Measurements from ENCODE around the gene DBT. TPM values are rescaled to one million over a fixed set of nuclear protein-coding genes. Genes with fewer than 3 reads are reported as not detected.
A peak's percentile ranks its signal among the peaks of the same experiment; 100 is the strongest.

Gene DBT
- polyA plus RNA-seq, 1 of the 3 experiments (the other 2 are of a cell fraction): 2.0 TPM

GRCh38 chr1:100198596-100198995 lies 51.0 kb downstream of the DBT start (continued):
- TF ChIP-seq NFIC (IDR thresholded peaks at IDR 0.05; ENCODE audit: borderline replicate concordance) (no peak), TEAD4 (IDR thresholded peaks at IDR 0.05; ENCODE audit: borderline replicate concordance, insufficient read depth) (no peak)

GRCh38 chr1:100188617-100189016 lies 61.0 kb downstream of the DBT start:
- Histone ChIP-seq H3K9me3 (no peaks in the 10 kb centered on the region), H3K36me3 (replicated peaks in 1 of 2; ENCODE audit: control insufficient read depth in 1 of 2, insufficient read depth in 2 of 2, low read length in 1 of 2) (peaks cover 8 to 10% of the 10 kb centered on the region in 2 experiments), H3K4me1 (ENCODE audit: control insufficient read depth in 1 of 2, insufficient read depth in 2 of 2, low read depth in 1 of 2, low read length in 1 of 2) (peaks cover 8 to 13% of the 10 kb centered on the region in 2 experiments; a peak in 2 of 4 replicates), H2AFZ (ENCODE audit: low read depth) (no peak overlapping the region), H4K20me1 (ENCODE audit: insufficient read depth) (no peaks in the 10 kb centered on the region), H3K27ac (ENCODE audit: low read depth in 2 of 2, low read length in 1 of 2) (peak overlapping the region in 1 of 2 experiments; percentile 20; a peak in 2 of 4 replicates), H3K9ac (no peak overlapping the region), H3K4me3 (ENCODE audit: low read depth in 2 of 2, low read length in 1 of 2) (no peak overlapping the region), H3K27me3 (ENCODE audit: insufficient read depth) (no peaks in the 10 kb centered on the region), H3K4me2 (no peak overlapping the region), H3K9me2 (no peaks in the 10 kb centered on the region), H3F3A (replicated peaks; ENCODE audit: insufficient read depth) (no peaks in the 10 kb centered on the region), H3K79me2 (ENCODE audit: insufficient read depth) (no peaks in the 10 kb centered on the region)
- TF ChIP-seq GABPA (IDR thresholded peaks at IDR 0.05; ENCODE audit: low read depth) (no peak), MEF2A (IDR thresholded peaks at IDR 0.05; ENCODE audit: borderline replicate concordance, low read depth) (no peak), MXI1 (IDR thresholded peaks at IDR 0.05; ENCODE audit: low read depth, low read length) (peak; percentile 65; the same call in 1 of the 2 replicates), TCF12 (IDR thresholded peaks at IDR 0.05) (peak; percentile 34; the same call in 1 of the 2 replicates), SMC3 (IDR thresholded peaks at IDR 0.05; ENCODE audit: low read depth, low read length) (no peak), RCOR1 (IDR thresholded peaks at IDR 0.05; ENCODE audit: low read length) (peak; percentile 55), CHD2 (IDR thresholded peaks at IDR 0.05; ENCODE audit: low read length, partially characterized antibody) (peak; percentile 25), PBX3 (IDR thresholded peaks at IDR 0.05) (0 out of 2 replicates have a peak, but pooled peaks have one; percentile 45), RXRA (IDR thresholded peaks at IDR 0.05; ENCODE audit: borderline replicate concordance, low read depth) (no peak), IRF3 (IDR thresholded peaks at IDR 0.05; ENCODE audit: low read depth, low read length) (no peak)
- ChIA-PET CTCF (interaction anchor here (1.5 kb wide), 1 partner anchor 267 kb away, joined by 5 read pairs; no protein-coding TSS in a partner anchor), POLR2A (no interaction called here)
- peak; percentile 45 for DNase-seq
- WGBS (ENCODE audit: low lambda C conversion rate): 35% methylated on average over 3 of the region's 3 CpGs

GRCh38 chr1:100187912-100188311 lies 61.7 kb downstream of the DBT start:
- Histone ChIP-seq H3K79me2 (ENCODE audit: insufficient read depth) (no peaks in the 10 kb centered on the region), H3F3A (replicated peaks; ENCODE audit: insufficient read depth) (no peaks in the 10 kb centered on the region), H3K36me3 (replicated peaks in 1 of 2; ENCODE audit: control insufficient read depth in 1 of 2, insufficient read depth in 2 of 2, low read length in 1 of 2) (peaks cover 4 to 6% of the 10 kb centered on the region in 2 experiments), H3K4me1 (ENCODE audit: control insufficient read depth in 1 of 2, insufficient read depth in 2 of 2, low read depth in 1 of 2, low read length in 1 of 2) (peaks cover 8 to 13% of the 10 kb centered on the region in 2 experiments; a peak in 2 of 4 replicates), H4K20me1 (ENCODE audit: insufficient read depth) (no peaks in the 10 kb centered on the region), H3K9me2 (no peaks in the 10 kb centered on the region), H3K4me2 (no peak overlapping the region), H3K9ac (no peak overlapping the region), H3K9me3 (no peaks in the 10 kb centered on the region), H3K27me3 (ENCODE audit: insufficient read depth) (no peaks in the 10 kb centered on the region), H3K4me3 (ENCODE audit: low read depth in 2 of 2, low read length in 1 of 2) (no peak overlapping the region), H2AFZ (ENCODE audit: low read depth) (no peak overlapping the region), H3K27ac (ENCODE audit: low read depth in 2 of 2, low read length in 1 of 2) (no peak overlapping the region)
- no peak for DNase-seq
- WGBS (ENCODE audit: low lambda C conversion rate): 92% methylated on average over 3 of the region's 3 CpGs
- ChIA-PET POLR2A (no interaction called here), CTCF (interaction anchor here (1.5 kb wide), 1 partner anchor 268 kb away, joined by 5 read pairs; no protein-coding TSS in a partner anchor)
- no peak for TF ChIP-seq JUND (IDR thresholded peaks at IDR 0.05)
- no peak for TF ChIP-seq NFIC (IDR thresholded peaks at IDR 0.05; ENCODE audit: borderline replicate concordance)
- TF ChIP-seq FOXM1 (IDR thresholded peaks at IDR 0.05; ENCODE audit: low read depth): no peak
- TF ChIP-seq ELF1 (IDR thresholded peaks at IDR 0.05): no peak
- TF ChIP-seq RFX5 (IDR thresholded peaks at IDR 0.05; ENCODE audit: low read length): no peak
- TF ChIP-seq MXI1 (IDR thresholded peaks at IDR 0.05; ENCODE audit: low read depth, low read length): no peak
- TF ChIP-seq GATA2 (CRISPR knock-in tag; IDR thresholded peaks at IDR 0.05): no peak
- no peak for TF ChIP-seq USF2 (IDR thresholded peaks at IDR 0.05; ENCODE audit: borderline replicate concordance, low read depth, low read length)
- no peak for TF ChIP-seq TCF12 (IDR thresholded peaks at IDR 0.05)
- TF ChIP-seq FOXJ3 (CRISPR knock-in tag; IDR thresholded peaks at IDR 0.05): no peak
- TF ChIP-seq ZBTB33 (IDR thresholded peaks at IDR 0.05; ENCODE audit: borderline replicate concordance, low read depth): no peak

All from SK-N-SH (cell line).